GM12865 (cell line): Measurements from ENCODE around the gene LENEP.
"Not testable (repeated sequence)": the region's sequence is repeated elsewhere in the genome, so short reads cannot be mapped to it uniquely, and the experiment has no call there.

ENCODE experiments used
- DNase-seq: peaks from one replicate; pipeline ENCODE4 v3.0.0; 2010; ENCODE audit warnings: low read depth
- H3K4me3 ChIP-seq: 2 replicates; pipeline ENCODE4 v1.5.1; 2011; ENCODE audit warnings: mild to moderate bottlenecking, low read depth, low read length, control low read depth
- CTCF ChIP-seq: IDR thresholded peaks from 2 replicates; pipeline ENCODE4 v1.5.1; 2011; ENCODE audit warnings: low read length, control low read depth, low read depth, inconsistent platforms; ENCODE audit not compliant: insufficient read depth; ENCODE audit errors: missing control alignments

The LENEP gene

GRCh38 chr1:154989195-154989860, 4.1 kb upstream of the LENEP start:
- DNase-seq = no peak
- H3K4me3 ChIP-seq = no peak overlapping the region
- TF ChIP-seq CTCF = no peak

GRCh38 chr1:154990276-154990675, 3.1 kb upstream of the LENEP start:
- DNase-seq = no peak
- no peak overlapping the region for H3K4me3 ChIP-seq
- TF ChIP-seq CTCF = no peak

- no peak overlapping the region for H3K4me3 ChIP-seq
- DNase-seq = no peak
- no peak for TF ChIP-seq CTCF
Measured at GRCh38 chr1:154992721-154993571, 440 bp upstream of the LENEP start.

- no peak for DNase-seq
- TF ChIP-seq CTCF = no peak
- H3K4me3 ChIP-seq = no peak overlapping the region
Measured at GRCh38 chr1:154994269-154994587, 842 bp downstream of the LENEP start.

- TF ChIP-seq CTCF = no peak
- no peak for DNase-seq
- no peak overlapping the region for H3K4me3 ChIP-seq
Measured at GRCh38 chr1:154994591-154994990, 1.2 kb downstream of the LENEP start.

- not testable (repeated sequence) for DNase-seq, H3K4me3 ChIP-seq
- peak; percentile 10 for TF ChIP-seq CTCF
Measured at GRCh38 chr1:154995301-154995983, 2.1 kb downstream of the LENEP start.
